Loucy (cell line): Measurements from ENCODE around the gene TMED9.

Experiments used
- EZH2phosphoT487 ChIP-seq: fragments of 200-600 bp; IDR thresholded peaks from 2 replicates; pipeline ENCODE4 v1.6.1; 2018; ENCODE audit warnings: antibody characterized with exemption, mild to moderate bottlenecking, moderate library complexity, borderline replicate concordance
- TF ChIP-seq, protein P1 (sequence below): fragments of 200-600 bp; sonication (generic); conservative IDR thresholded peaks from 2 replicates; pipeline ENCODE4 v1.5.1; 2014; ENCODE audit warnings: mild to moderate bottlenecking, antibody characterized with exemption, low read length

DNA sequence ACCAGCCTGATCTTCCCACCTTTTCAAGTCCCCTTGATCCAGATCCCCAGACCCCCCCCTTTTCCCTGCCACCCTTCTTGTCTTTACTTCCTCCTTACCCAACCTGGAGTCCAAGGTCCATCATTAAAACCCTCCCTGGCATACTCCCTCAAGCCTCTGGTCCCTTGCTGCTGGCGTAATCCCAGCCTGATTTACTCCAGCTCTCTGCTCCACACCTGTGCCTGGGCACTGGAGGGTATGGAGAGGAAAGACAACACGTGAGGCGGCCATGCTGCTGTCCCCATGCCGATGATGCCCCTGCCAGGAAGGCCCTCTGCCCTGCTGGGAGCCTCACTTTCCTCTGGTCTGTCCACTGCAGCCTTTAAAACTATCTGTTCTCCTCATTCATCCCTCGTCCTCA, 13.1 kb downstream of the TMED9 start:
- TF ChIP-seq, protein P1, sequence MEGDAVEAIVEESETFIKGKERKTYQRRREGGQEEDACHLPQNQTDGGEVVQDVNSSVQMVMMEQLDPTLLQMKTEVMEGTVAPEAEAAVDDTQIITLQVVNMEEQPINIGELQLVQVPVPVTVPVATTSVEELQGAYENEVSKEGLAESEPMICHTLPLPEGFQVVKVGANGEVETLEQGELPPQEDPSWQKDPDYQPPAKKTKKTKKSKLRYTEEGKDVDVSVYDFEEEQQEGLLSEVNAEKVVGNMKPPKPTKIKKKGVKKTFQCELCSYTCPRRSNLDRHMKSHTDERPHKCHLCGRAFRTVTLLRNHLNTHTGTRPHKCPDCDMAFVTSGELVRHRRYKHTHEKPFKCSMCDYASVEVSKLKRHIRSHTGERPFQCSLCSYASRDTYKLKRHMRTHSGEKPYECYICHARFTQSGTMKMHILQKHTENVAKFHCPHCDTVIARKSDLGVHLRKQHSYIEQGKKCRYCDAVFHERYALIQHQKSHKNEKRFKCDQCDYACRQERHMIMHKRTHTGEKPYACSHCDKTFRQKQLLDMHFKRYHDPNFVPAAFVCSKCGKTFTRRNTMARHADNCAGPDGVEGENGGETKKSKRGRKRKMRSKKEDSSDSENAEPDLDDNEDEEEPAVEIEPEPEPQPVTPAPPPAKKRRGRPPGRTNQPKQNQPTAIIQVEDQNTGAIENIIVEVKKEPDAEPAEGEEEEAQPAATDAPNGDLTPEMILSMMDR, result no peak
- no peak for TF ChIP-seq EZH2phosphoT487
